ENCODE measurements around the gene GFRA4. TPM values are rescaled to one million over a fixed set of nuclear protein-coding genes. Genes with fewer than 3 reads are reported as not detected.

The GFRA4 gene, protein sequence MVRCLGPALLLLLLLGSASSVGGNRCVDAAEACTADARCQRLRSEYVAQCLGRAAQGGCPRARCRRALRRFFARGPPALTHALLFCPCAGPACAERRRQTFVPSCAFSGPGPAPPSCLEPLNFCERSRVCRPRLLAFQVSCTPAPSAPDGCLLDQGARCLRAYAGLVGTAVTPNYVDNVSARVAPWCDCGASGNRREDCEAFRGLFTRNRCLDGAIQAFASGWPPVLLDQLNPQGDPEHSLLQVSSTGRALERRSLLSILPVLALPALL
- not detected for total RNA-seq

DNA sequence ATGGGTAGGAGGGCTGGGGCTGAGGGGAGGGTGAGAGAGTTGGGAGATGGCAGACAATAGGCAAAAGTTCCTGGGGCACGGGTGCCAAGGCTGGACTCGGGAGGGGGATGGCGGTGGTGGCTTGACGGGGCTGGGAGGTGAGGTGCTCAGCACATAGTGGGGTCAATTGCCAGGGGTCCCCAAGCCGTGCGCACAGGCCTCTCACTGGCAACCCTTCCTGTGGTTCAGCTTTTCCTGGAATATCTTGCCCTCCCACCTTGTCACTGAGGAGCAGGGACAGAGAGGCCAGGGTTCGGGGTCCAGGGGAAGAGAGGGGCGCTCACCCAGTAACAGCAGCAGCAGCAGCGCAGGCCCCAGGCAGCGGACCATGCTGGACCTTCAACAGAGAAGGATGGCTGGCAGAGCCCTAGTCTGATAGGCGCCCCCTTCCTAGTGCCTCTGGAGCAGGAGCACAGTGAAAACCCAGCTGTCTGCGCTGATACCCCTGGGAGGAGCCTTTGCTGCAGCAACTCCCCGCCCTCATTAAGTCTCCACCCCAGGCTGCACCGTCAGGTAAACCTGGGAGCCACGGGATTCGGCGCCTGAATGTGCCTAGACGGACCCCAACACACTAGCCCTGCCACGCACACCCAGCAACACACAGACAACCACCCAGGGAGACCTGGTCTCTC lies at the start of gene GFRA4:
TSS of gene GFRA4 (minus strand) at position 369 of the 671 bp plus-strand sequence. CDS start at position 369, 0 bp downstream.
- Mint-ChIP-seq H3K27ac (no peak within 1 kb of the TSS), H3K4me3 (no peak within 1 kb of the TSS), H3K9me3 (no peaks in the 10 kb centered on the region), H3K36me3 (ENCODE audit: low read depth) (no peaks in the 10 kb centered on the region), H3K4me1 (peaks cover 38% of the 10 kb centered on the region), H3K27me3 (peaks cover 58% of the 10 kb centered on the region)
- POLR2A ChIA-PET, result no interaction called here
- CTCF ChIA-PET, result interaction anchor here (0.6 kb wide), 1 partner anchor 101 kb away, joined by 3 read pairs; no protein-coding TSS in a partner anchor
- DNase-seq, result no peak

GRCh38 chr20:3712279-3712873 lies 49.2 kb upstream of the GFRA4 start, which contains the start of gene SIGLEC1:
TSS of gene SIGLEC1 (minus strand) at chr20:3712600. CDS start at chr20:3707128, 5,472 bp downstream.
- no peaks in the 10 kb centered on the region for H3K27me3 Mint-ChIP-seq
- no peaks in the 10 kb centered on the region for H3K4me1 Mint-ChIP-seq
- no peaks in the 10 kb centered on the region for H3K36me3 Mint-ChIP-seq (ENCODE audit: low read depth)
- H3K27ac Mint-ChIP-seq, result no peak within 1 kb of the TSS
- POLR2A ChIA-PET, result no interaction called here
- no peaks in the 10 kb centered on the region for H3K9me3 Mint-ChIP-seq
- CTCF ChIA-PET, result interaction anchor here (0.6 kb wide), 1 partner anchor 158 kb away, joined by 3 read pairs; no protein-coding TSS in a partner anchor
- no peak for DNase-seq
- no peak within 1 kb of the TSS for H3K4me3 Mint-ChIP-seq

GRCh38 chr20:3711484-3711941 lies 48.3 kb upstream of the GFRA4 start:
- H3K4me1 Mint-ChIP-seq, result no peaks in the 10 kb centered on the region
- ChIA-PET POLR2A (no interaction called here), CTCF (interaction anchor here (0.6 to 2.3 kb wide), 20 partner anchors 11 to 1040 kb away, joined by 3 to 12 read pairs (median 4); no protein-coding TSS in a partner anchor)
- no peaks in the 10 kb centered on the region for H3K36me3 Mint-ChIP-seq (ENCODE audit: low read depth)
- H3K9me3 Mint-ChIP-seq, result no peaks in the 10 kb centered on the region
- no peak overlapping the region for H3K27ac Mint-ChIP-seq
- DNase-seq, result no peak
- H3K4me3 Mint-ChIP-seq, result no peak overlapping the region
- no peaks in the 10 kb centered on the region for H3K27me3 Mint-ChIP-seq

GRCh38 chr20:3710703-3711483 lies 47.7 kb upstream of the GFRA4 start:
- Mint-ChIP-seq H3K4me1 (no peaks in the 10 kb centered on the region), H3K9me3 (no peaks in the 10 kb centered on the region), H3K4me3 (no peak overlapping the region), H3K36me3 (ENCODE audit: low read depth) (no peaks in the 10 kb centered on the region), H3K27me3 (no peaks in the 10 kb centered on the region), H3K27ac (no peak overlapping the region)
- CTCF ChIA-PET, result interaction anchor here (0.6 to 2.3 kb wide), 25 partner anchors 10 to 1300 kb away, joined by 3 to 12 read pairs (median 4); no protein-coding TSS in a partner anchor
- peak; percentile 72 for DNase-seq
- POLR2A ChIA-PET, result no interaction called here

GRCh38 chr20:3710011-3710466 lies 46.8 kb upstream of the GFRA4 start:
- no peak for DNase-seq
- POLR2A ChIA-PET, result no interaction called here
- CTCF ChIA-PET, result interaction anchor here (0.6 to 2.3 kb wide), 16 partner anchors 10 to 429 kb away, joined by 3 to 12 read pairs (median 5); no protein-coding TSS in a partner anchor
- no peaks in the 10 kb centered on the region for H3K4me1 Mint-ChIP-seq
- no peaks in the 10 kb centered on the region for H3K9me3 Mint-ChIP-seq
- no peaks in the 10 kb centered on the region for H3K27me3 Mint-ChIP-seq
- no peaks in the 10 kb centered on the region for H3K36me3 Mint-ChIP-seq (ENCODE audit: low read depth)
- no peak overlapping the region for H3K4me3 Mint-ChIP-seq
- H3K27ac Mint-ChIP-seq, result no peak overlapping the region

- ChIA-PET POLR2A (no interaction called here), CTCF (interaction anchor here (0.9 to 2.0 kb wide), 3 partner anchors 24 to 31 kb away, joined by 3 to 10 read pairs (median 4); no protein-coding TSS in a partner anchor)
- no peak for DNase-seq
- Mint-ChIP-seq H3K4me1 (no peaks in the 10 kb centered on the region), H3K9me3 (no peaks in the 10 kb centered on the region), H3K36me3 (ENCODE audit: low read depth) (no peaks in the 10 kb centered on the region), H3K4me3 (no peak overlapping the region), H3K27ac (no peak overlapping the region), H3K27me3 (no peaks in the 10 kb centered on the region)
These were observed 44.3 kb upstream of the GFRA4 start for GRCh38 chr20:3707508-3707899.

DNA sequence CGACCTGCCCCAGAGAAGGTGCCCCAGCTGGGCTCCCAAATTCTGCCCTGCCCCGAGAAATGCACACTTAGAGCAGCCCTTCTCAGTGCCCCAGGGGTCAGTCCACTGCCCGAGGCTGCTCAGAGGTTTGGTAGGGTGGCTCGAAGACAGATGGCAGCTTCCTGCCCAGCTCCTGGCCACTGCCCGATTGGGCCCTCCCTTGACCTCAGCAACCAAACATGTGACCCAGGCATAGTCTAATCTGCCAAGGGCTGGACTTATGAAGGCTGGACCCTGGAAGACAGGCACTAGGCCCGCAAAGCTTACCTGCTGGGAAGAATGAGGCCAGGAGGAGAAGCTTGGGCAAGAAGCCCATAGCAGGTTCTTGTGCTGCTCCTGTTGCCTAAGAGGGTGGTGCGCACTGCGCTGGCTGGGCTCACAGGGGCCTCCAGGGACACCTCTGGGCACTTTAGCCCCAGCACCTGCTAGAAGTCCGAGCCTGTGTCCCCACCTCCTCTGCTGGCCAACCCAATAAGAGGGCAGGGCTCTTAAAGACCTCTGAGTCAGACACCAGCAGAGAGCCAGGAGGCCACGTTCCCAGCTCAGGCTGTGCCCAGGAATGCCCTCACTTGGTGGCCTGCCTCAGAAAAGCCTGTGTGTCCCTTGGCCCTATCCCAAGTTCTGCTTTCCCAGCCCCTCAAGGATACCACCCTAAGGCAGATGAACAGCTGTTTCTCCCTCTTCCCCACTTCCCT lies 43.7 kb upstream of the GFRA4 start:
- no peak for DNase-seq
- Mint-ChIP-seq H3K9me3 (no peaks in the 10 kb centered on the region), H3K36me3 (ENCODE audit: low read depth) (no peaks in the 10 kb centered on the region), H3K27me3 (no peaks in the 10 kb centered on the region), H3K4me1 (no peaks in the 10 kb centered on the region), H3K27ac (no peak overlapping the region), H3K4me3 (no peak overlapping the region)
- ChIA-PET CTCF (interaction anchor here (1.5 to 2.0 kb wide), 2 partner anchors 27 to 30 kb away, joined by 3 to 10 read pairs; no protein-coding TSS in a partner anchor), POLR2A (no interaction called here)

- Mint-ChIP-seq H3K36me3 (ENCODE audit: low read depth) (no peaks in the 10 kb centered on the region), H3K27ac (no peak overlapping the region), H3K4me3 (no peak overlapping the region), H3K4me1 (no peaks in the 10 kb centered on the region), H3K9me3 (no peaks in the 10 kb centered on the region), H3K27me3 (no peaks in the 10 kb centered on the region)
- ChIA-PET CTCF (interaction anchor here (2.0 kb wide), 1 partner anchor 29 kb away, joined by 10 read pairs; no protein-coding TSS in a partner anchor), POLR2A (no interaction called here)
- no peak for DNase-seq
These were observed 43.0 kb upstream of the GFRA4 start for GRCh38 chr20:3705970-3706739.

DNA sequence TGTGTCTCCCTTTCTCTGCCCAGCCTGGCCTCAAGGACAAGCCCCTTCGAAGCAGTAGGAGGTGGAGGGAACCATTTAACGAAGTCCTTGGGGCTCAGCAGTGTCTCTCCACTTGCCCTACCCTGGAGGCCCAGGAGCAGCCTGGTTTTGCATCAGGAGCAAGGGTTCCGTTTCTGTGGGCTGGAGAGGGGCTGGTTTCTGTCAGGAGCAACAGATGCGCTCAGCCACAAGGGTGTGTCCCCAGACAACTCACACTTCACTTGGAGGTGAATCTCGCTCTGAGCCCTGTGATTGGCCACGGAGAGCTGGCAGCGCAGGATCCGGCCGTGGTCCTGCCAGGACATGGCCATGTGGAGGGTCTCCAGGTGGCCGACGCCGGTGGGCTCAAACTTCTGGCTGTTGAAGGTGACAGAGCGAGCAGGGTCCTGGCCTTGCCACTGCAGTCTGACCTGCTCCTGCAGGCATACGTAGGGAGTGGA lies 42.3 kb upstream of the GFRA4 start:
- no peaks in the 10 kb centered on the region for H3K9me3 Mint-ChIP-seq
- H3K4me1 Mint-ChIP-seq, result no peaks in the 10 kb centered on the region
- ChIA-PET CTCF (no interaction called here), POLR2A (no interaction called here)
- no peak for DNase-seq
- H3K36me3 Mint-ChIP-seq (ENCODE audit: low read depth), result no peaks in the 10 kb centered on the region
- no peak overlapping the region for H3K27ac Mint-ChIP-seq
- H3K4me3 Mint-ChIP-seq, result no peak overlapping the region
- H3K27me3 Mint-ChIP-seq, result no peaks in the 10 kb centered on the region

DNA sequence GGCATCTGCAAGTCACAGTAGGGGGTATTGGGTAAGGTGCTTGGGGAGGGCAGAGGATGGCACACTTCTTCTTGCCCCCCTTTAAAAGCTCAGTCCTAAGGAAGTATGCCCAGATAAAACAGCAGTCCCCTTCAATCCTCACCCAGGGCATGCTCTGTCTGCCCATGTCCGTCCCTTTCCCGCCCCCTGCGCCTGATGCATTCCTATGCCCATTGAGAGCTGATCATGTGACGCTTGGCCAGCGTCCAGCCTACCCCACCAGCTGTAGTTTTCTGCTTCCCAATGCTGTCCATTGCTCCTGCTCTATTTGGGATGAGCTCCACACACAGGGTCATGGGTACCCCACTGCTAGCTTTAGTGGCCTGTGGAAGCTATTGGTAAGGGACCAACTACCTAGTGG lies 40.9 kb upstream of the GFRA4 start:
- no peak overlapping the region for H3K4me3 Mint-ChIP-seq
- no peak for DNase-seq
- H3K36me3 Mint-ChIP-seq (ENCODE audit: low read depth), result no peaks in the 10 kb centered on the region
- no peaks in the 10 kb centered on the region for H3K9me3 Mint-ChIP-seq
- CTCF ChIA-PET, result interaction anchor here (1.0 to 1.2 kb wide), 2 partner anchors 26 to 28 kb away, joined by 3 to 4 read pairs; no protein-coding TSS in a partner anchor
- H3K27ac Mint-ChIP-seq, result no peak overlapping the region
- H3K4me1 Mint-ChIP-seq, result no peaks in the 10 kb centered on the region
- no peaks in the 10 kb centered on the region for H3K27me3 Mint-ChIP-seq
- POLR2A ChIA-PET, result no interaction called here

DNA sequence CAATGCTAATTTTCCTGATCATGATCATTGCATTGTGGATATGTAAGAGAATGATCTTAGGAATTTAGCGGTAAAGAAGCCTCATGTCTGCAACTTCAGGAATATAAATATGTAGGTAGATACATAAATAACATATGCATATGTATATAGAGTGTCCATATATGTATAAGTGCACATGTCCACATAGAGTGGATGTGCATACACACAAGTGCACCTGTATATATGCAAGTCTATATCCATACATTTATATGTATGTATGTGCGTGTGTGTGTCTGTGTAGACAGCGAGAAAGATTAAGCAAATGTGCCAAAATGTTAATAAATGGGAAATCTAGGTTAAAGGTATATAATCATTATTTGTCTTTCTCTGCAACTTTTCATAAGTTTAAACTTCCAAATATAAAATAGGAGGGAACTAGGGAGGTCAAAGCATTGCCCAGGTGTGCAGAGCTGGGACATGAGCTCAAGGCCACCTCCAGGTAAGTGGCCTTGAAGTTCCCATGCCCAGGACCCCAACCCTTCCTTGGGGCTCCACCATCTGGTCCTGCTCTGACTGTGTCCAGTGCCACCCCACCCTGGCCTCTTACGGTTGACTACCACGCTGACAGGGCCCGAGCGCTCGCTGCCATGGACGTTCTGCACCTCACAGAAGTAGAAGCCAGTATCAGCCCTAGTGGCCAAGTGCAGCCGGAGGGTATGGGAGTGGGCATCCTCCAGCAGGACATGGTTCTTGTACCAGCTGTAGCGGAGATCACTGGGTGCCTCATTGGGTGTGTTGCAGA lies 39.6 kb upstream of the GFRA4 start:
- POLR2A ChIA-PET, result no interaction called here
- no peaks in the 10 kb centered on the region for H3K9me3 Mint-ChIP-seq

More for the DNA sequence above, 39.6 kb upstream of the GFRA4 start:
- no peak for DNase-seq
- CTCF ChIA-PET, result no interaction called here
- H3K4me1 Mint-ChIP-seq, result no peaks in the 10 kb centered on the region
- no peaks in the 10 kb centered on the region for H3K36me3 Mint-ChIP-seq (ENCODE audit: low read depth)
- no peak overlapping the region for H3K27ac Mint-ChIP-seq
- no peak overlapping the region for H3K4me3 Mint-ChIP-seq
- H3K27me3 Mint-ChIP-seq, result no peaks in the 10 kb centered on the region

All from activated CD4-positive, alpha-beta T cell treated with anti-CD3 and anti-CD28 coated beads, Interleukin-2, amount 10 ng/mL, durations not matched to agents 7 days and 5 days (primary cell).